Ishikawa (cell line): ENCODE measurements around the gene PLXNA4.

Experiments used
- CEBPB ChIP-seq: IDR thresholded peaks from 2 replicates; pipeline ENCODE4 v1.6.1; 2012
- CREB1 ChIP-seq: IDR thresholded peaks from 2 replicates; pipeline ENCODE4 v1.6.1; 2012; ENCODE audit warnings: low read depth
- EGR1 ChIP-seq: IDR thresholded peaks from 2 replicates; pipeline ENCODE4 v1.6.1; 2012
- EP300 ChIP-seq: IDR thresholded peaks from 2 replicates; pipeline ENCODE4 v1.6.1; 2012; ENCODE audit warnings: borderline replicate concordance
- FOXM1 ChIP-seq: IDR thresholded peaks from 2 replicates; pipeline ENCODE4 v1.6.1; 2012; ENCODE audit warnings: low read depth, borderline replicate concordance
- MAX ChIP-seq: IDR thresholded peaks from 2 replicates; pipeline ENCODE4 v1.6.1; 2012
- NFIC ChIP-seq: IDR thresholded peaks from 2 replicates; pipeline ENCODE4 v1.6.1; 2012
- RAD21 ChIP-seq: IDR thresholded peaks from 2 replicates; pipeline ENCODE4 v1.6.1; 2012; ENCODE audit warnings: low read depth
- REST ChIP-seq: IDR thresholded peaks from 2 replicates; pipeline ENCODE4 v1.6.1; 2012; ENCODE audit warnings: low read depth, mild to moderate bottlenecking
- TAF1 ChIP-seq: IDR thresholded peaks from 2 replicates; pipeline ENCODE4 v1.6.1; 2012; ENCODE audit warnings: low read depth, mild to moderate bottlenecking
- TCF12 ChIP-seq: IDR thresholded peaks from 2 replicates; pipeline ENCODE4 v1.6.1; 2012; ENCODE audit warnings: low read depth
- TEAD4 ChIP-seq: IDR thresholded peaks from 2 replicates; pipeline ENCODE4 v1.6.1; 2012
- USF1 ChIP-seq: IDR thresholded peaks from 2 replicates; pipeline ENCODE4 v1.6.1; 2012
- YY1 ChIP-seq: IDR thresholded peaks from 2 replicates; pipeline ENCODE4 v1.6.1; 2012; ENCODE audit warnings: low read depth
- ZBTB7A ChIP-seq: IDR thresholded peaks from 2 replicates; pipeline ENCODE4 v1.6.1; 2012; ENCODE audit warnings: low read depth

PLXNA4 gene

GRCh38 chr7:132430861-132431822 lies 145.1 kb downstream of the PLXNA4 start:
- TF ChIP-seq NFIC (no peak), EGR1 (no peak), TCF12 (no peak), REST (no peak), USF1 (no peak), MAX (no peak), CREB1 (no peak), CEBPB (no peak), RAD21 (no peak), EP300 (no peak), ZBTB7A (no peak), TAF1 (no peak), FOXM1 (no peak), YY1 (no peak), TEAD4 (no peak)

- TF ChIP-seq EP300 (no peak), CREB1 (no peak), CEBPB (no peak), FOXM1 (no peak), REST (no peak), YY1 (no peak), NFIC (no peak), TEAD4 (no peak), USF1 (no peak), EGR1 (no peak), ZBTB7A (no peak)
Observed at GRCh38 chr7:132430041-132430855, 146.0 kb downstream of the PLXNA4 start.

GRCh38 chr7:132429181-132429580 lies 147.1 kb downstream of the PLXNA4 start:
- no peak for TF ChIP-seq REST
- no peak for TF ChIP-seq RAD21
- no peak for TF ChIP-seq EP300
- TF ChIP-seq CREB1, result no peak
- TF ChIP-seq CEBPB, result no peak
- TF ChIP-seq YY1, result no peak
- TF ChIP-seq ZBTB7A, result no peak
- TF ChIP-seq TAF1, result no peak
- no peak for TF ChIP-seq TEAD4
- no peak for TF ChIP-seq EGR1
- TF ChIP-seq USF1, result no peak
- no peak for TF ChIP-seq FOXM1
